Smooth muscle cell of trachea (primary cell): ENCODE data around the gene CD52. TPM values are rescaled to one million over a fixed set of nuclear protein-coding genes. Genes with fewer than 3 reads are reported as not detected.

ENCODE experiments used
- total RNA-seq: library from RNA; depleted of rRNA; stranded (reverse); fragments of >200 nt; gene quantifications from 2 replicates; pipeline ENCODE4 v1.2.1, GENCODE V29; 2014

The CD52 gene
- total RNA-seq, result not detected in 2 replicates

DNA sequence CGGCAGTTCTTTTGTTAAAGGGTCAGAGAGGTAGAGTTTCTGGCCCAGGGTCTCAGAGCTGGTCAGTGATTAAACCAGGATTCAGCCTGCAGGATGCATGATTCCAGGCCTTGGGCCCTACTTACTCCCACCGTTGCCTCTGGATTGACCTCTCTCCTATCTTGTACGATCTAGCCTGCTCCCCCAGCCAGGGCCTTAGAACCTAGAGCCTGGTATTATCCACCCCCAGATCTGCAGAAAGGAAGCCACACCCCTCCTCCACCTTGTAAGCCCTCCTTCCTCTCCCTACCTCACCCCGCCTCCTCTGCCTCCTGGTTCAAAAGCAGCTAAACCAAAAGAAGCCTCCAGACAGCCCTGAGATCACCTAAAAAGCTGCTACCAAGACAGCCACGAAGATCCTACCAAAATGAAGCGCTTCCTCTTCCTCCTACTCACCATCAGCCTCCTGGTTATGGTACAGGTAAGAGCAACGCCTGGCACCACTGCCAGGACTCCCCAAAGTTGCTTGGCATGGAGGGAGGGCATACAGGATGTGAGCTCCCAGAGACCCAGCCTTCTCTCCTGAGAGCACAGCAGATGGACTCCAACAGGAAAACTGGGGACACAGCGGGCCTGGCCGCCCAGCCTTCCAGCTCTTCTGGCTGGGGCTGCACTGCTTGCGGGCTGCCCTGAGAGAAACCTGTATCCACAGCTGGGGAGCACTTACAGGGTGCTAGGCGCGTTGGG, at the start of gene CD52:
Gene CD52 (plus strand): TSS at position 347 of the 726 bp plus-strand sequence. CDS start 60 bp downstream, at position 407.

GRCh38 chr1:26279456-26280332, 38.1 kb upstream of the CD52 start, which contains the start of gene SH3BGRL3:
TSS of gene SH3BGRL3 (plus strand) at chr1:26280086. CDS start at chr1:26280156, 70 bp downstream.

DNA sequence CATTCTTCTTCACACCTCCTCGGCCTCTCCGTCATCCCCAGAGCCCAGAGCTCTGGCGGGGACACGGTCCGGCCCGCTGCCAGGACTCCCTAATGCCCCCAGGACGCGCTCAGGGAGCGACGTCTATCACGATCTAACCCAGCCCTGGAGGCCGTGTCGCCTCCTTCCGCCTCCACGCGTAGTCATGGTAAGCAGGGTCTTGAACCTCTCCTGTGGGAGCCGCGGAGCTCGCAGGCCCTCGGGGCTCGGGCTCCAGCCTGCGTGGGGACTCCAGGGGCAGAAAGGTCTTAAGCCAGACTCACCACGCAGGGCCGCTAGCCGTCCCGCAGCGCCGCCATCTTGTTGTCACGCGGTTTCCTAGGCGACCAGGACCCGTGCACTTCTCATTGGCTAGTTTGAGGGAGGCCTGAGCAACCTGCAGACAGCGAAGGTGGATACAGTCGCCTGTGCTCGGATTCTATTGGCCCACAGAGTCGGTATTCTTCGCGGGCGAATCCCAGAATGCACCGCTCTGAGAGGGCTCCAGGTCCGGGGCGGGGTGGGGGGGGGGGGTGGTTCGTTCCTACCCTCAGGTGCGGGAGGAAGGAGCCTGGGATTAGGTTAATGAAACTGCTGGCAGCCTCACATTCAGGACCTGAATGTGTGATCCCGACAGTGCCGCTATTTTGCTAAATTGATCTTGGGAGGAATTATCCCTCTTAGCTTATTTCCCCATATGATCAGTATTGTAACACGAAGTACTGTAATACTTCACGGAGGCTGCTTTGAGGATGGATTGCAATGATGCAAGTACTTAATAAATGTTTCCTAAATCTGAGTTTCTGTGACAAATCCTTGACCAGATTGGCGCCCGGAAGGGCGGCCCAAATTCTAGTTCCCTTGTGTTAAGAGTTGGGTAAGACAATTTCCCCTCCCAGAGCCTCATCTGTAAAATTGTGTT, 11.2 kb upstream of the CD52 start, which contains the start of gene UBXN11:
Gene UBXN11 (minus strand): TSS at position 347 of the 940 bp plus-strand sequence. CDS start 3,753 bp downstream, outside the sequence.

DNA sequence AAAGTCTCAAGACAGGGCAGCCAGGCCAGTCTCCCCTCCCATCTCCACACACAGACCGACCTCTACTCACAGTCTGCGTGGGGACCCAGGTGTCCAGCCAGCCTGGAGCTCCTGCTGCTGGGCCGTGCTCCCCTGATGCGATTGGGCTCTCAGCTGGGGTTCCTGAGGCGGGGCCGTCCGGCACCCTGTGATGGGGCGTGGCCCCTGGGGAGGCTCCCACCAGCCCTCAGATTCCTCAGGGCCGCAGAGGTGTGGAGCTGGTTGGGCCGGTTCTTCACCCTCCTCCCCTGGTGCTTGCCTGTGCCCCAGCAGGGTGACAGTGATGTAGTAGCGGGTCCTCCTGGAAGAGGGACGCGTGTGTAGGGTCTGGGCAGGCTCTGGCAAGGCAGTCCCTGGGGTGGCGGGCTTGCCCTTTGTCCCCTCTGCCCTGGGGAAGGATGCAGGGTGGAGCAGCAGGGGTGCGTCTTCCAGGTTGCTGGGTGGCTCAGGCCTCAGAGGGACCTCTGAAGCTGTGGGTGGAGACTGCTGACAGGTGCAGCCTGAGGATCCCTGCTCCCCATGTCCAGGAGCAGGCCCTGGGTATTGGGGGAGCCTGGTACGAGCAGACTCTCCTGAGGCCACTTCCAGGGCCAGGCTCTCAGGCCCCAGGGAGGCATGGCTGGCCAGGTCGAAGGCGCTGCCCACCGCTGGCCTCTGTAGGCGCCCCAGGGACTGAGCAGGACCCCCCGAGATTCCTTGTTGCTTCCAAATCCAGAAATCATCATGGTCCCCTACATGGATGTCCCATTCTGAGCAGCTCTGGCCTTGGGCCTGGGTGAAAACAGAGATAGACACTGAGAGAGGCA, 36.4 kb downstream of the CD52 start, which contains the start of gene CRYBG2:
Gene CRYBG2 (minus strand): TSS at position 155 of the 845 bp plus-strand sequence. CDS start 7,473 bp downstream, outside the sequence.

Other genes starting within 250 kb of the CD52 start
- gene PDIK1L, start 206.1 kb upstream of the CD52 start, total RNA-seq, result 2.6 and 4.4 TPM in 2 replicates
- gene FAM110D, start 158.9 kb upstream of the CD52 start, total RNA-seq, result not detected in 2 replicates
- gene C1orf232, start 149.0 kb upstream of the CD52 start, total RNA-seq, result not detected in 2 replicates
- 15.3 and 23.2 TPM in 2 replicates for gene ZNF593, start 148.1 kb upstream of the CD52 start, total RNA-seq
- not detected in 2 replicates for gene ZNF593OS, start 146.1 kb upstream of the CD52 start, total RNA-seq
- 0.17 TPM in 1 of 2 replicates, not detected in the other for gene CNKSR1, start 140.5 kb upstream of the CD52 start, total RNA-seq
- gene CATSPER4, start 127.4 kb upstream of the CD52 start, total RNA-seq, result not detected in 2 replicates
- 3.3 and 7.9 TPM in 2 replicates for gene CEP85, start 83.8 kb upstream of the CD52 start, total RNA-seq
- gene SH3BGRL3, start 37.9 kb upstream of the CD52 start, total RNA-seq, result 36.8 and 70.3 TPM in 2 replicates
- gene UBXN11, start 11.3 kb upstream of the CD52 start, total RNA-seq, result 3.6 and 6.3 TPM in 2 replicates
- under 0.01 TPM in 1 of 2 replicates, not detected in the other for gene CRYBG2, start 36.2 kb downstream of the CD52 start, total RNA-seq
- not detected in 2 replicates for gene ZNF683, start 54.8 kb downstream of the CD52 start, total RNA-seq
- not detected in 2 replicates for gene LIN28A, start 92.9 kb downstream of the CD52 start, total RNA-seq
- gene DHDDS, start 114.4 kb downstream of the CD52 start, total RNA-seq, result 58.6 and 67.2 TPM in 2 replicates
- 166 and 426 TPM in 2 replicates for gene HMGN2, start 154.5 kb downstream of the CD52 start, total RNA-seq
- 1.0 and 2.2 TPM in 2 replicates for gene RPS6KA1, start 211.8 kb downstream of the CD52 start, total RNA-seq